ENCODE results near the gene CTSD.

Gene CTSD

DNA sequence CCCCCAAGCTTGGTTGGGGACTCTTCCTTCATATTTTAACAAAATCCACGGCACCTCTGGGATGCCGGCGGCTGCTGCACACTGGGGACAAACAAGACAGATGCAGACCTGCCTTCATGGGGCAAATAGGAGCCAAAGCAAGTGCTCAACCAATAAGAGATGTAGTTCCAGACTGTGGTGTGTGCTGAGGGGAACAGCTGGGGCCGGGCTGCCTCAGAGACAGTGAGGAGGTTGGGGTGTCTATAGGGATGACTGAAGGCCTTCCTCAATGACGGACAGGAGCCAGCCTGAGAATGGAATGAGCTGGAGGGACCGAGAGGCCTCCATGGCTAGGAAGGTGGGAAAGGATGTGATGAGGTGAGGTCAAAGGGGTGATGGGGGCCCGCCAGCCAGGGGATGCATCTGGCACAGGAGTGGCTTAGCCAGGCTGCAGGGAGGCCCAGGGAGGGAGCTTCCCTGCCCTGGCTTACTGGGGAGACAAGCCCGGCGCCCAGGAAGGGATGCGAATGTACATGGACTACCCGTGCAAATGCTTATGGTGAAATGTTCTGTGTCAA lies 10.3 kb upstream of the CTSD start:
- Histone ChIP-seq H3K9me2 (replicated peaks; ENCODE audit: low read depth, low read length) (no peaks in the 10 kb centered on the region), H3K4me2 (ENCODE audit: low read depth, low read length, poor library complexity, severe bottlenecking) (no peak overlapping the region), H3F3A (ENCODE audit: low read depth) (no peaks in the 10 kb centered on the region), H2AFZ (ENCODE audit: low read length) (no peak overlapping the region), H3K36me3 (ENCODE audit: insufficient read depth, low read length) (no peaks in the 10 kb centered on the region), H3K79me2 (ENCODE audit: insufficient read depth, low read length) (no peaks in the 10 kb centered on the region), H3K4me3 (ENCODE audit: low read length, poor library complexity, severe bottlenecking) (no peak overlapping the region), H3K27me3 (ENCODE audit: insufficient read depth, low read length, poor library complexity, severe bottlenecking) (no peaks in the 10 kb centered on the region), H3K4me1 (ENCODE audit: insufficient read depth, low read length, poor library complexity, severe bottlenecking) (peaks cover 29% of the 10 kb centered on the region), H3K9ac (ENCODE audit: low read depth, low read length, poor library complexity, severe bottlenecking) (peak overlapping the region; percentile 48), H3K9me3 (ENCODE audit: insufficient read depth, low read depth, low read length) (no peaks in the 10 kb centered on the region; the same call in 1 of the 2 replicates), H4K20me1 (ENCODE audit: insufficient read depth, low read length, poor library complexity, severe bottlenecking) (no peaks in the 10 kb centered on the region)
- no peak for TF ChIP-seq EZH2phosphoT487 (IDR thresholded peaks at IDR 0.05; ENCODE audit: borderline replicate concordance)
- TF ChIP-seq, protein P1, sequence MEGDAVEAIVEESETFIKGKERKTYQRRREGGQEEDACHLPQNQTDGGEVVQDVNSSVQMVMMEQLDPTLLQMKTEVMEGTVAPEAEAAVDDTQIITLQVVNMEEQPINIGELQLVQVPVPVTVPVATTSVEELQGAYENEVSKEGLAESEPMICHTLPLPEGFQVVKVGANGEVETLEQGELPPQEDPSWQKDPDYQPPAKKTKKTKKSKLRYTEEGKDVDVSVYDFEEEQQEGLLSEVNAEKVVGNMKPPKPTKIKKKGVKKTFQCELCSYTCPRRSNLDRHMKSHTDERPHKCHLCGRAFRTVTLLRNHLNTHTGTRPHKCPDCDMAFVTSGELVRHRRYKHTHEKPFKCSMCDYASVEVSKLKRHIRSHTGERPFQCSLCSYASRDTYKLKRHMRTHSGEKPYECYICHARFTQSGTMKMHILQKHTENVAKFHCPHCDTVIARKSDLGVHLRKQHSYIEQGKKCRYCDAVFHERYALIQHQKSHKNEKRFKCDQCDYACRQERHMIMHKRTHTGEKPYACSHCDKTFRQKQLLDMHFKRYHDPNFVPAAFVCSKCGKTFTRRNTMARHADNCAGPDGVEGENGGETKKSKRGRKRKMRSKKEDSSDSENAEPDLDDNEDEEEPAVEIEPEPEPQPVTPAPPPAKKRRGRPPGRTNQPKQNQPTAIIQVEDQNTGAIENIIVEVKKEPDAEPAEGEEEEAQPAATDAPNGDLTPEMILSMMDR (conservative IDR thresholded peaks at IDR 0.05; ENCODE audit: low read length): no peak

- Histone ChIP-seq H2AFZ (ENCODE audit: low read length) (no peak overlapping the region), H3K36me3 (ENCODE audit: insufficient read depth, low read length) (no peaks in the 10 kb centered on the region), H3K79me2 (ENCODE audit: insufficient read depth, low read length) (no peaks in the 10 kb centered on the region), H3K4me1 (ENCODE audit: insufficient read depth, low read length, poor library complexity, severe bottlenecking) (peaks cover 33% of the 10 kb centered on the region), H3K9ac (ENCODE audit: low read depth, low read length, poor library complexity, severe bottlenecking) (peak overlapping the region; percentile 48), H3K9me2 (replicated peaks; ENCODE audit: low read depth, low read length) (no peaks in the 10 kb centered on the region), H3K4me3 (ENCODE audit: low read length, poor library complexity, severe bottlenecking) (no peak overlapping the region), H3K4me2 (ENCODE audit: low read depth, low read length, poor library complexity, severe bottlenecking) (peak overlapping the region; percentile 26), H3F3A (ENCODE audit: low read depth) (no peaks in the 10 kb centered on the region), H3K27me3 (ENCODE audit: insufficient read depth, low read length, poor library complexity, severe bottlenecking) (no peaks in the 10 kb centered on the region), H3K9me3 (ENCODE audit: insufficient read depth, low read depth, low read length) (no peaks in the 10 kb centered on the region; the same call in 1 of the 2 replicates), H4K20me1 (ENCODE audit: insufficient read depth, low read length, poor library complexity, severe bottlenecking) (no peaks in the 10 kb centered on the region)
- TF ChIP-seq EZH2phosphoT487 (IDR thresholded peaks at IDR 0.05; ENCODE audit: borderline replicate concordance): no peak
- TF ChIP-seq, protein P1 (conservative IDR thresholded peaks at IDR 0.05; ENCODE audit: low read length): no peak
Observed at GRCh38 chr11:1773131-1773993, 9.6 kb upstream of the CTSD start.

- Histone ChIP-seq H2AFZ (ENCODE audit: low read length) (peak overlapping the region; percentile 15), H3K4me3 (ENCODE audit: low read length, poor library complexity, severe bottlenecking) (peak overlapping the region; percentile 65), H3K79me2 (ENCODE audit: insufficient read depth, low read length) (no peaks in the 10 kb centered on the region), H3K4me1 (ENCODE audit: insufficient read depth, low read length, poor library complexity, severe bottlenecking) (peaks cover 33% of the 10 kb centered on the region), H4K20me1 (ENCODE audit: insufficient read depth, low read length, poor library complexity, severe bottlenecking) (no peaks in the 10 kb centered on the region), H3K4me2 (ENCODE audit: low read depth, low read length, poor library complexity, severe bottlenecking) (peak overlapping the region; percentile 69), H3K9me3 (ENCODE audit: insufficient read depth, low read depth, low read length) (no peaks in the 10 kb centered on the region; the same call in 1 of the 2 replicates), H3K9ac (ENCODE audit: low read depth, low read length, poor library complexity, severe bottlenecking) (peak overlapping the region; percentile 62), H3K9me2 (replicated peaks; ENCODE audit: low read depth, low read length) (no peaks in the 10 kb centered on the region), H3K27me3 (ENCODE audit: insufficient read depth, low read length, poor library complexity, severe bottlenecking) (no peaks in the 10 kb centered on the region), H3F3A (ENCODE audit: low read depth) (no peaks in the 10 kb centered on the region), H3K36me3 (ENCODE audit: insufficient read depth, low read length) (no peaks in the 10 kb centered on the region)
- no peak for TF ChIP-seq EZH2phosphoT487 (IDR thresholded peaks at IDR 0.05; ENCODE audit: borderline replicate concordance)
- TF ChIP-seq, protein P1 (conservative IDR thresholded peaks at IDR 0.05; ENCODE audit: low read length): no peak
Observed at GRCh38 chr11:1772270-1773130, 8.8 kb upstream of the CTSD start.

All from Loucy (cell line).